Lower lobe of right lung (tissue), 2 donors: ENCODE measurements around the gene PTPRG. TPM values are rescaled to one million over a fixed set of nuclear protein-coding genes. Genes with fewer than 3 reads are reported as not detected.

Experiments
- ATAC-seq, 2 donors: fragments of 200-7000 bp; cut with Tn5 transposase; one replicate each; pipeline ENCODE4 v1.9.1; 2020 to 2022; ENCODE audit warnings: mild to moderate bottlenecking in 2 of 2, moderate library complexity in 2 of 2
- DNase-seq: peaks from one replicate; pipeline ENCODE4 v3.0.0-alpha.2; 2020
- H3K27ac ChIP-seq: fragments of 200-600 bp; one replicate; pipeline ENCODE4 v1.8.0; 2022
- H3K27me3 ChIP-seq: fragments of 200-600 bp; one replicate; pipeline ENCODE4 v1.8.0; 2022; ENCODE audit warnings: low read depth
- H3K36me3 ChIP-seq: fragments of 200-600 bp; one replicate; pipeline ENCODE4 v1.8.0; 2022; ENCODE audit warnings: mild to moderate bottlenecking
- H3K4me1 ChIP-seq: fragments of 200-600 bp; one replicate; pipeline ENCODE4 v1.8.0; 2022
- H3K4me3 ChIP-seq: fragments of 200-600 bp; one replicate; pipeline ENCODE4 v1.8.0; 2022; ENCODE audit warnings: mild to moderate bottlenecking
- H3K9me3 ChIP-seq: fragments of 200-600 bp; one replicate; pipeline ENCODE4 v1.8.0; 2022
- CTCF ChIP-seq: fragments of 200-600 bp; IDR thresholded peaks from one replicate; pipeline ENCODE4 v1.8.0; 2022; ENCODE audit warnings: antibody characterized with exemption, mild to moderate bottlenecking
- intact Hi-C: fragments of 100-400 bp; cut with DNase I; formaldehyde crosslinking; loops from one replicate; pipeline ENCODE4 v1.11.0; 2022
- total RNA-seq: library from RNA; stranded (reverse); fragmentation: NEBNext Ultra II Directional; extraction: Animal tissue kit (Norgen Biotek cat#: 25700); gene quantifications from one replicate; pipeline ENCODE4 v1.2.1, GENCODE V29; 2021
- donor health status: DM: no; HTN: yes; CAD: no; lungs with severe emphysema.

Gene PTPRG
- total RNA-seq, 1 donor from 2014 or later = 67.6 TPM

GRCh38 chr3:62024882-62025281 lies 463.5 kb downstream of the PTPRG start:
- Histone ChIP-seq H3K36me3 (no peaks in the 10 kb centered on the region), H3K27ac (no peak overlapping the region), H3K4me1 (no peaks in the 10 kb centered on the region), H3K9me3 (no peaks in the 10 kb centered on the region), H3K4me3 (no peak overlapping the region), H3K27me3 (no peaks in the 10 kb centered on the region)
- ATAC-seq (no peak), DNase-seq (no peak)
- no peak for TF ChIP-seq CTCF
- intact Hi-C loops = no loop called here

GRCh38 chr3:62025913-62026312 lies 464.5 kb downstream of the PTPRG start:
- no peaks in the 10 kb centered on the region for H3K9me3 ChIP-seq
- no peak overlapping the region for H3K27ac ChIP-seq
- no peaks in the 10 kb centered on the region for H3K27me3 ChIP-seq
- DNase-seq (no peak), ATAC-seq (no peak)
- H3K4me1 ChIP-seq = no peaks in the 10 kb centered on the region
- intact Hi-C loops = no loop called here
- no peak for TF ChIP-seq CTCF
- H3K4me3 ChIP-seq = no peak overlapping the region
- H3K36me3 ChIP-seq = no peaks in the 10 kb centered on the region

- H3K27ac ChIP-seq = no peak overlapping the region
- intact Hi-C loops = no loop called here
- TF ChIP-seq CTCF = no peak
- no peaks in the 10 kb centered on the region for H3K27me3 ChIP-seq
- ATAC-seq (no peak), DNase-seq (no peak)
- H3K36me3 ChIP-seq = no peaks in the 10 kb centered on the region
- no peaks in the 10 kb centered on the region for H3K9me3 ChIP-seq
- H3K4me3 ChIP-seq = no peak overlapping the region
- no peaks in the 10 kb centered on the region for H3K4me1 ChIP-seq
Observed at GRCh38 chr3:62027241-62027640, 465.9 kb downstream of the PTPRG start.

GRCh38 chr3:62027796-62028195 lies 466.4 kb downstream of the PTPRG start:
- ATAC-seq = no peak
- intact Hi-C loops = no loop called here
- Histone ChIP-seq H3K4me1 (no peaks in the 10 kb centered on the region), H3K36me3 (no peaks in the 10 kb centered on the region), H3K4me3 (no peak overlapping the region), H3K27ac (no peak overlapping the region), H3K9me3 (no peaks in the 10 kb centered on the region), H3K27me3 (no peaks in the 10 kb centered on the region)
- DNase-seq = no peak
- TF ChIP-seq CTCF = no peak

- no peak overlapping the region for H3K4me3 ChIP-seq
- ATAC-seq = no peak
- no peak for TF ChIP-seq CTCF
- no peaks in the 10 kb centered on the region for H3K9me3 ChIP-seq
- H3K27ac ChIP-seq = no peak overlapping the region
- no peaks in the 10 kb centered on the region for H3K36me3 ChIP-seq
- no peak for DNase-seq
- intact Hi-C loops = no loop called here
- H3K4me1 ChIP-seq = no peaks in the 10 kb centered on the region
- no peaks in the 10 kb centered on the region for H3K27me3 ChIP-seq
Observed at GRCh38 chr3:62028236-62028635, 466.9 kb downstream of the PTPRG start.

GRCh38 chr3:62032738-62033137 lies 471.4 kb downstream of the PTPRG start:
- no peak for TF ChIP-seq CTCF
- Histone ChIP-seq H3K9me3 (no peaks in the 10 kb centered on the region), H3K4me1 (no peaks in the 10 kb centered on the region), H3K36me3 (no peaks in the 10 kb centered on the region), H3K4me3 (no peak overlapping the region), H3K27me3 (no peaks in the 10 kb centered on the region), H3K27ac (no peak overlapping the region)
- ATAC-seq = no peak
- intact Hi-C loops = no loop called here
- no peak for DNase-seq
